Activated CD4-positive, alpha-beta T cell treated with anti-CD3 and anti-CD28 coated beads, Interleukin-2, amount 50 U/mL, for 1 hour (primary cell): ENCODE results near the gene BRMS1.
"Not testable (repeated sequence)": the region's sequence is repeated elsewhere in the genome, so short reads cannot be mapped to it uniquely, and the experiment has no call there.

Experiments used
- DNase-seq: peaks from one replicate; pipeline ENCODE4 v3.0.0-alpha.2; 2020

The BRMS1 gene

DNA sequence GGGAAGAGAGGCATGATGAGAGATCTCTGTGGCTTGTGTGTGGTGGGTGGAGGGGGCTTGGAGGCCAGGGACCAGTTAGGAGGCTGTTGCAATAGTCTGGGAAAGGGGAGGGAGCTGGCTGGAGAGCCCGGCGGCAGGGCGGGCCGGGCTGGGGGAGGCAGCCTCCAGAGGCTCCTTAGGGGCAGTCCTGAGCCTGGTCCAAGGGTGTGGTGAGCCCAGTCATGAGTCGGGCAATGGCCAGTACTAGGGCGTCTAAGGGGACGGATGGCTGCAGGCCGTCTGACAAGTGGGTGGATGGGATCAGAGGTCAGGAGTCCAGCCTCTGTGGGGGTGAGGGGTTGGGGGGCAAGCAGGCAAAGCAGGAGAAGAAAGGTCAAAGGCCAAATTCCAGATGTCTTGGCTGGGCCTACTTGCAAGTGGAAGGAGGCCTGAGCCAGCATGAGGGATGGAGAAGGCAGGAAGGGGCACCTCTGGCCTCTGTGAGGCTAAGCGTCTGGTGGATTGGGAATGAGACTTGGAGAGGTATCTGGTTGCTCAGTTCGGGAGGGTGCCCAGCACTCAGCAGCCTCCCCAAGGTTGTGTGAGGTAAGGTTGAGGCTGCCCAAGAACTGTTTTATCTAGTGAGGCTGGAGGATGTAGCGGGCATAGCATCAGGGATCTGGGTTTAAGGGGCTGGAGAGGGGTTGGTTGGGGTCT lies 22.0 kb downstream of the BRMS1 start:
- DNase-seq: no peak

DNA sequence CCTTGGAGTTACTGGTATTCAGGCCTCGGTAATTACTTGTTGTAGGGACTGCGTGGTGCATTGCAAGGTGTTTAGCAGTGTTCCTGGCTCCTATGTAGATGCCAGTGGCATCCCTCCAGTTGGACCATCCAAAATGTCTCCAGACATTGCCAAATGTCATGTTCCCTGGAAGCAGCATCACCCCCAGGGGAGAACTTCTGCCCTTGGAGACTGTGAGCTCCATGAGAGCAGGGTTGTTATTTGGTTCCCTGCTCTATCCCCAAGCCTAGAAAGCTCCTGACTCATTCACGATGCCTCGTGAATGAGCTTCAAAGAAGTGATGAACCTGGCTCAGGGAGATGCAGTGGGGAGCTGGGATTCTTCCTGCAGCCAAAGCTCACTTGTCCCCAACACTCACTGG lies 23.3 kb downstream of the BRMS1 start:
- no peak for DNase-seq

DNA sequence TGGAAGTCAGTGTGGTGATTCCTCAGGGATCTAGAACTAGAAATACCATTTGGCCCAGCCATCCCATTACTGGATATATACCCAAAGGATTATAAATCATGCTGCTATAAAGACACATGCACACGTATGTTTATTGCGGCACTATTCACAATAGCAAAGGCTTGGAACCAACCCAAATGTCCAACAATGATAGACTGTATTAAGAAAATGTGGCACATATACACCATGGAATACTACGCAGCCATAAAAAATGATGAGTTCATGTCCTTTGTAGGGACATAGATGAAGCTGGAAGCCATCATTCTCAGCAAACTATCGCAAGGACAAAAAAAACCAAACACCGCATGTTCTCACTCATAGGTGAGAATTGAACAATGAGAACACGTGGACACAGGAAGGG lies 24.2 kb downstream of the BRMS1 start:
- DNase-seq: not testable (repeated sequence)

DNA sequence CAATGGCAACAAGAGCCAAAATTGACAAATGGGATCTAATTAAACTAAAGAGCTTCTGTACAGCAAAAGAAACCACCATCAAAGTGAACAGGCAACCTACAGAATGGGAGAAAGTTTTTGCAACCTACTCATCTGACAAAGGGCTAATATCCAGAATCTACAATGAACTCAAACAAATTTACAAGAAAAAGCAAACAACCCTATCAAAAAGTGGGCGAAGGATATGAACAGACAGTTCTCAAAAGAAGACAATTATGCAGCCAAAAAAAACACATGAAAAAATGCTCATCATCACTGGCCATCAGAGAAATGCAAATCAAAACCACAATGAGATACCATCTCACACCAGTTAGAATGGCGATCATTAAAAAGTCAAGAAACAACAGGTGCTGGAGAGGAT lies 24.6 kb downstream of the BRMS1 start:
- not testable (repeated sequence) for DNase-seq

DNA sequence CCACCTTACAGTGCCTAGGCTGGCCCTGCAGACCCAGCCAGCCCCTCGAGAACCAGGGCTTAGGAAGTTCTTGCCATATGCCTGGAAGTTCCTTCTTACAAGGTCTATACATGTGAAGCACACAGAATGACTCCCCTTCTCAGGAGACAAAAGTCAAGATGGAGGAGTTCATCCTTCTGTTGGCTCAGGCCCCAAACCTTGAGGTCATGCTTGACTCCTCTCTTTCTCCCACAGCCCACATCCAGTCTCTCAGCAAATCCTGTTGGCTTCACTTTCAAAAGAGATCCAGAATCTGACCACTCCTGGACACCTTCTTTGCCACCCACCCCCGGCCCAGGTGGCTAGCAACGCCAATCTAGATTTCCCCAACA lies 26.3 kb downstream of the BRMS1 start:
- DNase-seq: no peak

DNA sequence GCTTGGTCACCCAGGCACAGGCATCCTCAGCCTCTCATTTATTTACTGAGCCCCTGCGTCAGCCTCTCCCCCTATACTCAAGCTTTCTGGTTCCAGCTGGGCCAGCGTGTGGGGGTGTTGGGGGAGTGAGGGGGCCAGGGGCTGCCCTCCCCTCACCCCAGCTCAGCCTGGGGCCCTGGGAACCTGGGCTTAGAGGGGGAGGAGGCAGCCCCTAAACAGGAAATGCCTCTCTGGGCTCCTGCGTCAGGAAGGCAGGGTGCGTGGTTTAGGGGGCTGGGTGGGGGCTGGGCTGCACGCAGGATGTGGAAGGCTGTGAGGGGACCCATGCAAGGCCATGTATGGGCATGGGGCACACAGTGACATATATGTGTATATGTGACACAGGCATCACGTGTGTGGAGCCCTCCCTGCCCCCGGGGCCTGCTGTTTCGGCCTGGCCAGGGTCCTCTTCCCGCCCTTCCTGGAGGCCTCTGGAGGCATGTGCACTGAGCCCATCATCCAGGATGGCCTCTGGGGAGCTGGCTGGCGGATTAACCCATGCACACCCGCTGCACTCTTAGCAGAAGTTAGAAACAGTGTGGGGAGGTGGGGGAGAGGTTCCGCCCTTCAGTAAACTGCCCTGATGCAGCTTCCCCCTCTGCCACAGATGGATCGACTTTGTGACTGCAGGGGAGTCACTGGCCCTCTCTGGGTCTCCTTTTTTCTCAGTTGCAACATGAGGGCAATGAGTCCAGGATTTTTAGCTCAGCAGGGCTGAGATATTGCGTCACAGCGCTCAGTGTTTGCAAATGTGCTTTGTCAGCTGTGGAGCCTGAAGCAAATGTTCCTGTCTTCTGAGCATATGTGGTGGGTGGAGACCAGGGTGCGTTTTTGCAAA lies 26.9 kb downstream of the BRMS1 start:
- DNase-seq: peak; percentile 40

DNA sequence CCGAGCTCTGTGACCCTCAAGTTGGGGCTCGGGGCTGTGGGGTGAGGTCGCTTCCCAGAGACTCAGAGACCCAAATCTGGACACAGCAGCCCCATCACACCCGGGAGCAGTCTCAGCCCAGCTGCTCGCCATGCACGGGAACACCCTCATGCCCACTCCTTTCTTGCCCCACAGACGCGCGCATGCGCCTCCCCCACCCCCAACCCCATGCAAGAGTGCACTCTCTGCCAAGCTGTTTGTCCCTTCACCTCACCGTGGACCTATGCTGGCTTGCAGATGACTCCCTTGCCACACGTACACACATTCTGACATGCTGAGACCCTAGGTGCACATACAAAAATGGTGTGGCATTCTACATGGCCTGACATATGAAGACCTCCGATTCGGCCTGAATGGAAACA lies 27.6 kb downstream of the BRMS1 start:
- DNase-seq: no peak

DNA sequence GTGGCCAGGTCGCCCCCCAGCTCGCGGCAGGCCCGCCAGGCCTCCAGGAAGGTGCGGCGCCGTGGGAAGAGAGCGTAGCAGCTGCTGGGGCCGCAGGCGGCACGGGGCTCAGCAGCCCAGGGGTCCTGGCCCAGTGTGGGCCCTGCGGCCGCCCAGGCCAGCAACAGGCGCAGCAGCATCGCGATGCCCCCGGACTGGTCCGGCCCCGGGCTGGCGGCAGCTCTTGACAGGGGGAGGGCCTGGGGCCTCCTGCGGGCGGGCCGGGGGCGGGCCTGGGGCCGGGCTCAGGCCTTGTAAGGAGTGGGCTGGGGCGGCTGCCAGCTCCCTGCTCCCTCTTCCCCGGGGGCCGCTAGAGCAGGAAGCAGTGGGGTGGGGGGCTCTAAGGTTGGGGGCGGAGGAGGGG lies 28.1 kb downstream of the BRMS1 start, which contains the start of gene CD248:
Gene CD248, minus strand, starts transcription at position 196 of the 403 bp plus-strand sequence. Its CDS starts 17 bp downstream, at position 179.
- DNase-seq: no peak

DNA sequence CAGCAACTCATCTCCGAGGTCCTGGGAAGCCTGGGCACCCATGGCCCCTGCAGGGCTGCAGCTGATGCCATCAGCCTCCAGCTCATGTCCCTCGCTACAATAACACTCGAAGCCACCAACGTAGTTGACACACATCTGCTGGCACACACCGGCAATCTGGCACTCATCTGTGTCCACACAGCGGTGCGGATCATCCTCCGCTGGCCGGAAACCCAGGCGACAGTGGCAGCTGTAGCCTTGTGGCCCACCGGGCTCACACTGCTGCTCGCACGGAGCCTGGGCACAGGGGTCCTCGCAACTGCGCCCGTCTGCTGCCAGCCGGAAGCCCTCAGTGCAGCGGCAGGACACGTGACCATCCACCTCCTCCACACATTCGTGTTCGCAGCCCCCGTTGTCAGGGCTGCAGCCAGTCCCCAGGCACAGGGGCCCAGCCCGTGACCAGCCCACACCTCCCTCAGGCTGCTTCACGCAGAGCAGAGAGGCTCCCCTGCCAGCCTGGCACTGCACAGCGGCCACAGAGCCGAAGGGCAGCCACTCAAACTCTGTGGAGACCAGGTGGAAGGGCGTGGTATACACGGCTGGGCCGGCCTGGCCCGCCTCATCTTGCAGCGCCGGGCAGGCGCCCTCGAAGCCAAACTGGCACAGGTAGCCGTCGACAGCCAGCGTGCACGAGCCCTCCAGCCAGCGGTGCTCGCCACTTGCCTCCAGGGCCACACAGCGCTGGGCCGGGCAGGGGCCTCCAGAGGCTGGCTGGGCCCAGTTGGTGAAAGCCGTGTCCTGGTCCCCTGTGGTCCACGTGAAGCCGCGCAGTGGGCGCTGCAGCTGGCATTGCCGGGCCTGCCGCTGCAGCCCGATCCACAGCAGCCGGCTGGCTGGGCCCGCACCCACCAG lies 28.7 kb downstream of the BRMS1 start:
- DNase-seq: no peak

DNA sequence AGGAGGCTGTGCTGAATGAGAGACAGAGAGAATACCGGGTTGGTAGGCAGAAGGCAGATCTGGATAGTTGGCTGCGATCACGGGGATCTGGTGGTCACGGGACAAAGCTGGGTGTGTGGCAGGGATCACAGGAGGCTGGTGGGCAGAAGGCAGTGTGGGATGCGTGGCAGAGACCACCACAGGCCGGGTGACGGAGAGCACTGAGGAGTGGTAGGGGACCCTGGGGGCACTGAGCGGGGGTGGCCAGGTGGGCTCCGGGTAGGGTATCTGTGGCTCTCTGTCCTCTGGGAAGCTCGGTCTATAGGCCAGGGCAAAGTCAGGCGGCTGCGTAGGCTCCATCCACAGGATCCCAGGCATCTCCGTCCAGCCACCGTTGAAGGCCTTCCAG lies 29.4 kb downstream of the BRMS1 start:
- no peak for DNase-seq

DNA sequence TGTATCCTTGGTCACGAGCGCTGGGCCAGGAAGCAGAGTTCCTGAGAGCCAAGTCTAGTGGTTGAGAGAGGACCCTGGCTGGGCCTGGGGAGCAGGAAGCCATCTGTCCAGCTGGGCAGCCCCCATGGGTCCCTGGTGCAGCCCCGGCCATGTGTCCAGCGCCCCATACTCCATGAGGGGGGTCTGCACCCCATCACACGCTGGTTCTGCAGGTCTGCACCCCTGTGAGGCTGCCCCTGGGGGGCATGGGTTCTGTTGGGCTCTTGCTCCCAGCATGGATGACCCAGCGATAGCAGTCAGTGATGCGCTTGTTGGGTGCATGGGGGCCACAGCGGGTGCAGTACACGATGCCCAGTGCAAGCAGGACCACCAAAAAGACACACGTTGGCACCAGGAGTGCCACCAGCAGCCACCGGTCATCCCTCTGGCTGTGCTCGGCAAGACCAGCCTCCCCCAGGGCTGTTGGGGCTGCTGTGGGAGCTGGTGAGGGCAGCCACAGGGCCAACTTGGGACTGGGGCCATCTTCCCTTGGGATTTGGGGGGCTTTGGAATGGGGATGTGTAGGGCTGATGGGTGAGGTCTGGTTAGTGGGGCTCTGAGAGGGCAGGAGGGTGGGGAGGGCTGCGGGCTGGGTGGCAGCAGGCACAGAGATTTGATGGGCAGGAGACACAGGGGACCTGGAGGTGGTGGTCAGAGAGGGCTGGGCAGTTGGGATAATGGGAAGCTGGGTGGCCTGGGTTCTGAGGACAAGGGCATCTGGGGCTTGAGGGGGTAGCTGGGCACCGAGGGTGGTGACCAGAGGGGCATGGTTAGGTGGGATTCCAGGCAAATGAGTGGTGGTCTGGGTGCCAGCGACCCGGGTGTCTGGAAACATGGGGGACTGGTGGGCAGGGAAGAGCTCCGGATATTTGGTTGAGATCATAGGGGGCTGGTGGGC lies 30.1 kb downstream of the BRMS1 start:
- DNase-seq: no peak

DNA sequence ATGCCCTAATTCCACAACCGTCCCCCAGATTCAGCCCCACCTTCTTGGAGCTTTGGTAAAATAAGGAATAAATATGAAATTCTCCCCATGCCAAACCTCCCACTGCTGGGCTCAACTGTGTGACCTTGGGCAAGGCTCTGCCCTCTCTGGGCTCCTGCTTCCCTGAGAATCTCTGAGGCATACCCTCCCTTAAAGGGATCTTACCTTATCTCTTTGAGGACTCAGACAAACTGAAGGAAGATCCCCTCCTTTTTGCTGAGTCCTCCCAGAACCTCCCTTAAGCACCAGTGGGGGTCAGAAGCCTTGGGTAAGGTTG lies 30.8 kb downstream of the BRMS1 start:
- DNase-seq: no peak

DNA sequence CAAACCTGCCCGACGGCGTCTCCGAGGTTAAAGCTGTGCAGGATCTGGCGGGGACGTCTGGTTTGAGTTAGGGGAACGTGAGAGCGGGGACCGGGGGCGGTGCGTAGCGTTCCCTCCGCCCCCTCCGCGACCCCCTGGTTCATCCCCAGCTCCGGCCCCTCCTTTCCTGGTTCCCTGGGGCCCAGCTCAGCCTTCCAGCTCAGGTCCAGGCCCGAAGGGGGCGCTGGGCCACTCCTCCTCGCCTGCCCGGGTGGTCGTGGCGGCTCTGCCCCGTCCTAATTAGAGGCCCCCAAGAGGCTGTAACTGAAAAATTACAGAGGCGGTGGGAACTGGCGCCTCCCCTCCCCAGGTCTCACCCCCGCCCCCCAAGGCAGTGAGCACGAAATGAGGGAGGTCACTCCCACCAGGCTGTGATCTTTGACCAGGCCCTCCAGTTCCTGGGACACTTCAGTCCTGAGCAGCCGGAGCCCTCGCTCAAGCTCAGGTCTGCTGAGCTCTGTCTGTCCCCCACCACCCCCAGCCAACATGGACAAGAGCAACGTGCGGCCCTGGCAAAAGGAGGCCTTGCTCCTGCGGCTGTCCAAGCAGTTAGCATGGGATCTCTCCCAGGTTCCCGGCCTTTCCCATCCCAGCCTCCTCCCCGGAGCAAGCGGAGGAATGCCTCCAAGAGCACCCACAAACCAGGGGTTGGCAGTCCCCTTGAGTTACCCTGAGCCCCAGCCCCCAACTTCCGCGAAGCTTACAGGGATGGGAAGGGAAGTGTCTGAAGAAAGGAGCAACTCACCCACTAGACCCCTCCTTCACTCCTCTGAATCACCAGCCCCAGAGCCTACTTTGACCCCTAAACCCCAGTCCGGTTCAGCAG lies 31.4 kb downstream of the BRMS1 start:
- DNase-seq: no peak

DNA sequence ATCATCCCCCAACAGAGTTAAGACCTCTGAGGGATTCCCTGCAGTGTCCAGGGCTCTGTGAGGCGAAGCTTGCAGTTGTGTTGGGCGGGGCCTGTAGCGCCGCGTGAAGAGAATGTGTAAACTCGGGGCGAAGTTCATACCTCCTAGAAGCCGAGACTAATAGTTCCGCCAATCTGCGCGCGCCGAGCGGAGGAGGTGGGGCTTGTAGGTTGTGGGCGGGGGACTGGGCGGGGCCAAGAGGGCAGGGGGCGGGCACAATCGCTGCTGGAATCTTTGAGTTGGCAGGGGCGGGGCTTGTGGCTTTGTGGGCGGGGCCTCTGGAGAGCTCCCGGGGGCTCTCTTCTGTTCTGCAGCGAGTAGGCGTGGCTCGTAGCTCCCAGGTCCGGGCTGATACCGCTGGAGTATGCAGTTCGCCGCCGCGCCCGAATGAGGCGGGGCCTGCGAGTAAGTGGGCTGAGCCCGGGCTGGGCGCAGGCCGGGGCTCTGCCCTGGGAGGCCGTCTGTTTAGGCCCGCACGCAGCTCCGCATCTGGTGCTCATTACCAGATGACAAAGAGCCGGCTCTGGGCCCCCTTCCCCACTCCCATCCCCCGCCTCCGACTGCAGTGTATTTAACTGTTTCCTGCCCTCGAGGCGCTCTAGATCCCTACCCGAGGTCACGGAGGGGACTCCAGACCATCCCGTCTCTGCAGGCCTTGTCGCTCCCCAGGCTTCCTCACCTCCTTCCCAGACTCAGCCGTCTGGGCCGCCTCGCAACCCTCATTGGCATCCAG lies 32.2 kb downstream of the BRMS1 start:
- DNase-seq: peak; percentile 100

DNA sequence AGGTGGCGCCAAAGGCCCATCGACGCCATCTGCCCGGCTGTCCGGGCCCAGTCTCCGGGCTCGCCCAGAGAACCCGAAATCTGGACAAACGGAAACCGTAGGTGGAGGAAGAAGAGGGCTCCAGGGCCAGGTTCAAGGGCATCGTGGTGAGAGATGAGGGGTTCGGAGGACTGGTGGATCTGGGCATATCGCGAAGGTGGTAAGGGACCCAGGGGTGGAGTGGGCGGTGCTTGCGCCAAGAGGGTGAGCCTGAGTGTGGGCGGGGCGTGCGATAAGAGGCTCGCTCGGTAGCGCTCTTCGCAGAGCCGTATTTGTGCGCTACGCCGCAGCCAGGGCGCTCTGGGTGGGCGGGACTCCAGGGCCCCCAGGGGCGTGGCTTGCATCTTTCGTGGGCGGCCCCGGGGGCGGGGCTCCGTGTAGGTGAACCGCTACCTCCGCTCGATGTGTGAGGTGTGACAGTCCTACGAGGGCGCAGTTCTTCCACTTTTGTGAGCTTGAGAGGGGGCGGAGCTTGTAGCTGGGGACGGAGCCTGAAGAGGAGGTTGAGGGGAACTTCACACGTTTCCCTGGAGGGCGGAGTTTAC lies 32.8 kb downstream of the BRMS1 start:
- DNase-seq: peak; percentile 93

DNA sequence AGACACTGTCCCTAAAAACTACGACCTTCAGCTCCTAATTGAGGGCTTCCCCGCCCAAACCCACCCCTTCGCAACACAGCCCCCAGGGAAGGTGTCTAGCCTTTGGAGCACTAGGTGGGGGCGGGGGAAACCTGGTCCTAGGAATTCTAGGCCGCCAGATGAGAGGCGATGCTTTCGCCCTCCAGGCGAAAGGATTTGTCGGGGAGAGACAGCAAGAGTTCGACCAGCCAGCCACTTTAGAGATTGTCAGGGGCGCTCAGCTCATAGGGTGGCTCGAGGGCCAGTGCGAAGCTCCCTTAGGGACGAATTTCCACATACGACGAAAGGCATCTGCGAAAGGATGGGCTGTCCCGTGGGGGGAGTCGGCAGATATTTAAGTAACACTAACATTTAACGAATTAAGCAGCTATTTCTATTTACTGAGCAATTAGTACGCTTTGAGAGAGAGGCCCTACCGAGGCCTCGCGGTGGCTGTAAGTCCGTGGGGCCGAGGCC lies 33.4 kb downstream of the BRMS1 start:
- DNase-seq: no peak

DNA sequence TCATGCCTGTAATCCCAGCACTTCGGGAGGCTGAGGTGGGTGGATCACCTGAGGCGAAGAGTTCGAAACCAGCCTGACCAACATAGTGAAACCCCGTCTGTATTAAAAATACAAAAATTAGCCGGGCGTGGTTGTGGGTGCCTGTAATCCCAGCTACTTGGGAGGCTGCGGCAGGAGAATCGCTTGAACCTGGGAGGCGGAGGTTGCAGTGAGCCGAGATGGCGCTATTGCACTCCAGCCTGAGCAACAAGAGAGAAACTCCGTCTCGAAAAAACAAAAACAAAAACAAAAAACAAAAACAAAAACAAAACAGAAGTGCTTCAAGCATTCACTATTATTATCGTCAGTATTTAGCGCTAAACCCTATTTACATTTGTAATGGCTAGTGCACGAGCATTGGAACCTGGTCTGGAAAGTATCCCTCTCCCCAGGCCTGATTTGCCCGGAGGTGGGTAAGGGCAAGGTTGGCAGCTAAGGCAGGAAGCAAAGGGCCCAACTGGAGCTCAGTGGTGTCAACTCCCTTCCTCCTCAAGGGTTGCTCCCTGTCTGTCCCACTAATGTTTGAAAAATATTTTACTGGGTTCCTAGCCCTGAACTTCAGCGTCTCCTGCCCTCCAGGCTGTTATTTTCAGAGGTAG lies 34.0 kb downstream of the BRMS1 start:
- not testable (repeated sequence) for DNase-seq

DNA sequence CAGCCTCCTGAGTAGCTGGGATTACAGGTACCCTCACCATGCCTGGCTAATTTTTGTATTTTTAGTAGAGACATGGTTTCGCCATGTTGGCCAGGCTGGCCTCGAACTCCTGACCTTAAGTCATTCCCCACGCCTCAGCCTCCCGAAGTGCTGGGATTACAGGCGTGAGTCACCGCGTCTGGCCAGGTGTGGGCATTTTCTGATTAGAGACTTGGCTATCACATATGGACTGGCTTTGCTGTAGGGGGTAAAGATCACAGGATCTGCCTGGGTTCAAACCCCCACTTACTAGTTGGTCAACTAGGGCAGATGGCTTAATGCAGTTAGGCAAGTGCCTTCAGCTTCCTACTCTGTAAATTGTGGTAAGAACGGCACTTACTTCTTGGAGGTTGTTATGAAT lies 34.6 kb downstream of the BRMS1 start:
- DNase-seq: no peak

DNA sequence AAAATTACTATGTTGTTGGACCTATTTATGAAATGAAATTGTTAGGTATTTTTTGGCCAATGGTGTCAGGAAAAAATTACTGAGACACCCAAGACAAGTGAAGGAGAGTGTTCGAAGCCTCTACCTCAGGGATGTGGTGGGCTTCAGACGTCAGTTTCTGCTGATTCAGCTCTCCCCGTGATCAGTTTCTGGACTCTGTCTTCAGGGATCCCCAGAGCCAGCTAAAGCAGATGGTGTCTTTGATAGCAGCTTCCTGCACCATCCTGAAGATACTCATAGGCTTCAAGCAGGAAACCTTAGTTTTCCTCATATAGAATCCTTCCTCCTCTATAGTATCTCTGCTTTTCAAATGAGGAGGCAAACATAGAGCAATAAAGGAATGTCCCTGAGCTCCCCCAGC lies 35.4 kb downstream of the BRMS1 start:
- DNase-seq: no peak
